HEK293T (cell line): Measurements from ENCODE around the gene PSMC2.

Experiments
- CTCF ChIA-PET: fragments of 350-600 bp; formaldehyde crosslinking; extraction: SDS; loops from one replicate; lab custom pipeline; 2021; ENCODE audit warnings: antibody characterized with exemption, inconsistent platforms; lab: Yijun Ruan, JAX
- POLR2A ChIA-PET: fragments of 350-600 bp; formaldehyde crosslinking; extraction: SDS; loops from one replicate; lab custom pipeline; 2020; ENCODE audit warnings: antibody characterized with exemption, inconsistent platforms; lab: Yijun Ruan, JAX
- DNase-seq: peaks from one replicate; pipeline ENCODE4 v3.0.0; 2012; ENCODE audit warnings: mixed read lengths; ENCODE audit errors: extremely low spot score
- ARNT ChIP-seq: fragments of 450-650 bp; IDR thresholded peaks from 2 replicates; pipeline ENCODE4 v1.6.1; 2017; ENCODE audit warnings: mild to moderate bottlenecking
- BHLHE40 ChIP-seq: fragments of 450-650 bp; IDR thresholded peaks from 2 replicates; pipeline ENCODE4 v1.6.1; 2016; ENCODE audit warnings: mild to moderate bottlenecking, moderate library complexity, borderline replicate concordance
- CTBP1 ChIP-seq: fragments of 450-650 bp; IDR thresholded peaks from 2 replicates; pipeline ENCODE4 v1.6.1; 2016; ENCODE audit warnings: borderline replicate concordance
- ELF4 ChIP-seq: fragments of 450-650 bp; IDR thresholded peaks from 2 replicates; pipeline ENCODE4 v1.6.1; 2017; ENCODE audit warnings: antibody characterized with exemption
- FOXA1 ChIP-seq: fragments of 450-650 bp; IDR thresholded peaks from 2 replicates; pipeline ENCODE4 v1.6.1; 2016; ENCODE audit warnings: mild to moderate bottlenecking
- FOXK2 ChIP-seq: fragments of 450-650 bp; IDR thresholded peaks from 2 replicates; pipeline ENCODE4 v1.6.1; 2016; ENCODE audit warnings: mild to moderate bottlenecking
- FOXM1 ChIP-seq: fragments of 450-650 bp; IDR thresholded peaks from 2 replicates; pipeline ENCODE4 v1.6.1; 2017; ENCODE audit warnings: mild to moderate bottlenecking, borderline replicate concordance
- HDGF ChIP-seq: fragments of 450-650 bp; IDR thresholded peaks from 2 replicates; pipeline ENCODE4 v1.6.1; 2017; ENCODE audit warnings: antibody characterized with exemption, borderline replicate concordance
- L3MBTL2 ChIP-seq: fragments of 450-650 bp; conservative IDR thresholded peaks from 2 replicates; pipeline ENCODE4 v1.6.1; 2016; ENCODE audit warnings: mild to moderate bottlenecking
- LEF1 ChIP-seq: fragments of 450-650 bp; IDR thresholded peaks from 2 replicates; pipeline ENCODE4 v1.6.1; 2017; ENCODE audit warnings: mild to moderate bottlenecking, borderline replicate concordance
- NFRKB ChIP-seq: fragments of 450-650 bp; IDR thresholded peaks from 2 replicates; pipeline ENCODE4 v1.6.1; 2016; ENCODE audit warnings: mild to moderate bottlenecking, moderate library complexity
- PKNOX1 ChIP-seq: fragments of 450-650 bp; IDR thresholded peaks from 2 replicates; pipeline ENCODE4 v1.6.1; 2016
- SP1 ChIP-seq: fragments of 450-650 bp; IDR thresholded peaks from 2 replicates; pipeline ENCODE4 v1.6.1; 2017
- SUZ12 ChIP-seq: fragments of 450-650 bp; IDR thresholded peaks from 2 replicates; pipeline ENCODE4 v1.6.1; 2016; ENCODE audit warnings: mild to moderate bottlenecking
- TARDBP ChIP-seq: fragments of 450-650 bp; IDR thresholded peaks from 2 replicates; pipeline ENCODE4 v1.6.1; 2016
- ZNF384 ChIP-seq: fragments of 450-650 bp; IDR thresholded peaks from 2 replicates; pipeline ENCODE4 v1.6.1; 2016

The PSMC2 gene

GRCh38 chr7:103343758-103344452, 3.5 kb upstream of the PSMC2 start:
- DNase-seq: peak; percentile 18
- no peak for TF ChIP-seq NFRKB
- no peak for TF ChIP-seq FOXK2
- no peak for TF ChIP-seq PKNOX1
- TF ChIP-seq BHLHE40: no peak
- TF ChIP-seq CTBP1: no peak
- TF ChIP-seq LEF1: no peak
- no peak for TF ChIP-seq TARDBP
- TF ChIP-seq FOXA1: no peak
- TF ChIP-seq FOXM1: no peak
- TF ChIP-seq ARNT: no peak
- no peak for TF ChIP-seq ZNF384
- TF ChIP-seq HDGF: no peak
- no peak for TF ChIP-seq L3MBTL2
- no peak for TF ChIP-seq SUZ12
- no peak for TF ChIP-seq SP1
- TF ChIP-seq ELF4: no peak
- POLR2A ChIA-PET: interaction anchor here (1.1 kb wide), 1 partner anchor 36 kb away, joined by 3 read pairs; no protein-coding TSS in a partner anchor
- CTCF ChIA-PET: no interaction called here

- peak; percentile 83 for DNase-seq
- CTCF ChIA-PET: no interaction called here
- no peak for TF ChIP-seq SUZ12
- TF ChIP-seq FOXM1: 0 out of 2 replicates have a peak, but pooled peaks have one; percentile 18
- peak; percentile 94 for TF ChIP-seq ELF4
- peak; percentile 77 for TF ChIP-seq CTBP1
- 0 out of 2 replicates have a peak, but pooled peaks have one; percentile 23 for TF ChIP-seq ARNT
- TF ChIP-seq NFRKB: peak; percentile 45
- peak; percentile 91 for TF ChIP-seq L3MBTL2
- no peak for TF ChIP-seq ZNF384
- POLR2A ChIA-PET: interaction anchor here (1.1 kb wide), 1 partner anchor 37 kb away, joined by 3 read pairs; no protein-coding TSS in a partner anchor
Measured at GRCh38 chr7:103344453-103345149, 2.8 kb upstream of the PSMC2 start, which contains the start of gene DNAJC2. Gene DNAJC2, minus strand, starts transcription at chr7:103344767. Its CDS starts 145 bp downstream, at chr7:103344622.

GRCh38 chr7:103346396-103346795, 1.0 kb upstream of the PSMC2 start:
- CTCF ChIA-PET: no interaction called here
- POLR2A ChIA-PET: no interaction called here
- no peak for DNase-seq
- TF ChIP-seq TARDBP (no peak), FOXA1 (no peak), ZNF384 (no peak), HDGF (no peak), BHLHE40 (no peak), PKNOX1 (no peak), L3MBTL2 (no peak), SP1 (no peak), SUZ12 (no peak), ELF4 (no peak), LEF1 (no peak), FOXK2 (no peak), ARNT (no peak), NFRKB (no peak), CTBP1 (no peak), FOXM1 (no peak)

GRCh38 chr7:103348452-103348851, 1.0 kb downstream of the PSMC2 start:
- no peak for TF ChIP-seq L3MBTL2
- no peak for TF ChIP-seq TARDBP
- TF ChIP-seq ZNF384: no peak
- TF ChIP-seq ELF4: no peak
- no peak for TF ChIP-seq NFRKB
- no peak for TF ChIP-seq ARNT
- no peak for TF ChIP-seq FOXK2
- TF ChIP-seq CTBP1: no peak
- TF ChIP-seq PKNOX1: no peak
- no peak for DNase-seq
- CTCF ChIA-PET: no interaction called here
- POLR2A ChIA-PET: interaction anchor here (0.9 to 1.4 kb wide), 3 partner anchors 9 to 274 kb away, joined by 4 to 6 read pairs (median 5); partner anchors contain the start of genes ARMC10 and FBXL13

- ChIA-PET CTCF (no interaction called here), POLR2A (no interaction called here)
- TF ChIP-seq NFRKB (no peak), PKNOX1 (no peak), HDGF (no peak), TARDBP (no peak), FOXK2 (no peak), BHLHE40 (no peak), L3MBTL2 (no peak), SP1 (no peak), FOXA1 (no peak), CTBP1 (no peak), SUZ12 (no peak), ZNF384 (no peak), ELF4 (no peak), LEF1 (no peak)
- no peak for DNase-seq
Measured at GRCh38 chr7:103348959-103349358, 1.5 kb downstream of the PSMC2 start.
